Amniotic epithelial cell (primary cell): ENCODE results near the gene RAPGEF2.
"Not testable (repeated sequence)": the region's sequence is repeated elsewhere in the genome, so short reads cannot be mapped to it uniquely, and the experiment has no call there.

Experiments
- DNase-seq: peaks from one replicate; pipeline ENCODE4 v3.0.0-alpha.2; 2010; ENCODE audit warnings: low read depth

Gene RAPGEF2

GRCh38 chr4:159102622-159103383 lies at the start of gene RAPGEF2:
Gene RAPGEF2 (plus strand): TSS chr4:159103079. CDS start chr4:159104163, 1,084 bp downstream.
- peak; percentile 90 for DNase-seq

GRCh38 chr4:159055833-159056232 lies 47.0 kb upstream of the RAPGEF2 start:
- DNase-seq, result no peak

- no peak for DNase-seq
Measured at GRCh38 chr4:159060161-159060560, 42.7 kb upstream of the RAPGEF2 start.

GRCh38 chr4:159062381-159062780 lies 40.5 kb upstream of the RAPGEF2 start:
- no peak for DNase-seq

GRCh38 chr4:159065513-159066240 lies 37.2 kb upstream of the RAPGEF2 start:
- no peak for DNase-seq

- not testable (repeated sequence) for DNase-seq
Measured at GRCh38 chr4:159068139-159068538, 34.7 kb upstream of the RAPGEF2 start.

- DNase-seq, result no peak
Measured at GRCh38 chr4:159069922-159070321, 33.0 kb upstream of the RAPGEF2 start.

- peak; percentile 15 for DNase-seq
Measured at GRCh38 chr4:159070742-159071141, 32.1 kb upstream of the RAPGEF2 start.

- peak; percentile 45 for DNase-seq
Measured at GRCh38 chr4:159071178-159071968, 31.5 kb upstream of the RAPGEF2 start.

- DNase-seq, result no peak
Measured at GRCh38 chr4:159071969-159072765, 30.7 kb upstream of the RAPGEF2 start.

- DNase-seq, result no peak
Measured at GRCh38 chr4:159075531-159075932, 27.3 kb upstream of the RAPGEF2 start.

- not testable (repeated sequence) for DNase-seq
Measured at GRCh38 chr4:159077018-159077417, 25.9 kb upstream of the RAPGEF2 start.

GRCh38 chr4:159077702-159078495 lies 25.0 kb upstream of the RAPGEF2 start:
- no peak for DNase-seq

GRCh38 chr4:159079074-159079473 lies 23.8 kb upstream of the RAPGEF2 start:
- DNase-seq, result no peak

GRCh38 chr4:159086606-159087005 lies 16.3 kb upstream of the RAPGEF2 start:
- no peak for DNase-seq

- DNase-seq, result no peak
Measured at GRCh38 chr4:159090255-159090654, 12.6 kb upstream of the RAPGEF2 start.

GRCh38 chr4:159094156-159094555 lies 8.7 kb upstream of the RAPGEF2 start:
- not testable (repeated sequence) for DNase-seq

- DNase-seq, result no peak
Measured at GRCh38 chr4:159096434-159096833, 6.4 kb upstream of the RAPGEF2 start.

GRCh38 chr4:159097144-159097543 lies 5.7 kb upstream of the RAPGEF2 start:
- no peak for DNase-seq

GRCh38 chr4:159097785-159098184 lies 5.1 kb upstream of the RAPGEF2 start:
- DNase-seq, result no peak
